NCI-H446 (cell line): ENCODE results near the gene OR6C68.
"Not testable (repeated sequence)": the region's sequence is repeated elsewhere in the genome, so short reads cannot be mapped to it uniquely, and the experiment has no call there.

Experiments
- DNase-seq, 2 experiments: peaks; one replicate each; lab custom pipeline; 2025; lab: John Stamatoyannopoulos, UW

OR6C68 gene

DNA sequence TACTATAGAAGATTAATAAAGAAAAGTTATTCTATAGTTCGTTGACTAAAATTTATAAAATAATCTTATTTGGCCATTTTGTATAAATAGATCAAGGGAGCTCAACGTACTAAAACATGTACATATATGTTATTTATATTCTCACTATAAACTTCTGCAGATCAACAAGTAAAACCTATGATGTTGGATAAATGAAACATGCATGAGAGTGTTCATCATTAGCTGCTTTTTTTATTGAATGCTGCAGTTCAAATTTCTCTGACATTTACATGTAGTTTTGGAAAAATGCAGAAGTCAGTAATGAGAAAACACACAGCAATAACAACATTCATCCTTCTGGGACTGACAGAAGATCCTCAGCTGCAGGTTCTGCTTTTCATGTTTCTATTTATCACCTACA is at the start of gene OR6C68:
OR6C68 (plus strand) TSS at position 301 of the 400 bp plus-strand sequence; CDS start at position 301, 0 bp downstream.
- DNase-seq: no peak

DNA sequence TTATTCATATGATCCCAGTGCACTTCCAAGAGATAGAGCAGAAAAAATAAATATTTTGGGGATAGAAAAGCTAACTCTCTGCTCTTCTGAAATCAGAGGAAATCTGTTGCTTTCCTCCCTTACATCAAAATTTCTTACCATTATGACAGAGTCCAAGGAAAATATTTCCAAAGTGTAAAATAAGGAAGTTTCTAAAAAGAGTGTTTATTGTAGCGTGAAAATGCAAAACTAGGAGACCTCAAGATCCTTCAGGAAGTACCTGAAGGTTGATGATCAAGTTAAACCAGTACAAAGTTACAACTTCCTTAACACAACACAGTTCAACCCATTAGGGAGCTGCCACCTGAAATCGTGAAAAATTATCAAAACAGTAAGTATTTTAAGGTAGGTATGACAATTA is 48.4 kb upstream of the OR6C68 start, which contains the start of gene OR6C2:
OR6C2 (plus strand) TSS at position 301 of the 400 bp plus-strand sequence. CDS start 8,138 bp downstream, outside the sequence.
- no peak for DNase-seq

DNA sequence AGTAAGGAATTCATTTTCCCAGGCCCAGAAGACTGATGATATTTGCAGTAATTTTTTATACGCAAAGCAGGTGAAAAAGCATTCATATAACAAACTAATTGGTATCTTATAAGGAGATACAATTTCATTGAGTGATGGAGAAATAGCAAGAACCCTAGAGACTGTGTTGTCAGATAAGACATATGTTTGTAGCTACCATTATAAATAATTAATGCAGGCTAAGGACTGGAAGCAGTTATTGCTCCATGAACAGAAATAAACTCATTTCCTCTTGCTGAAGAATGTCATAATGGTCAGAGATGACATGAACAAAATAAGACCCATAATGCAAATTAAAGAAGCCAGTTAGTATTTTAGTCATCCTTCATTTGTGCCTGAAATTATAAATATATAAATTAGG is 46.8 kb upstream of the OR6C68 start:
- DNase-seq: no peak

DNA sequence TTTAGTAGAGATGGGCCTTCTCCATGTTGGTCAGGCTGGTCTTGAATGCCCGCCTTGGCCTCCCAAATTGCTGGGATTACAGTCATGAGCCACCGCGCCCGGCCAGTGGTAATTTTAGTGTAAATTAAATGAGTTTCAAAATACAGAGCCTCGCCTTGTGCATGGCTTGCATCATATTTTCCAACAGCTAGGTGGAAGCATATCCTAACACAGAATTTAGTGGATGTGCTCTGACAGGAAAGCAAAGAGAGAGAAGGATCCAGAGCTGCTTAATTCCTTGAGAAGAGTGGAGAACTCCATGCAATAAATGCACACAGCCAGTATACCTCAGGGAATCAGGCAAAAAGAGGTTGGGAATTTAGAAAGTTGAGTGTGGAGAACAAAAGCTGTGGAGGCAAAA is 45.9 kb upstream of the OR6C68 start:
- no peak for DNase-seq

DNA sequence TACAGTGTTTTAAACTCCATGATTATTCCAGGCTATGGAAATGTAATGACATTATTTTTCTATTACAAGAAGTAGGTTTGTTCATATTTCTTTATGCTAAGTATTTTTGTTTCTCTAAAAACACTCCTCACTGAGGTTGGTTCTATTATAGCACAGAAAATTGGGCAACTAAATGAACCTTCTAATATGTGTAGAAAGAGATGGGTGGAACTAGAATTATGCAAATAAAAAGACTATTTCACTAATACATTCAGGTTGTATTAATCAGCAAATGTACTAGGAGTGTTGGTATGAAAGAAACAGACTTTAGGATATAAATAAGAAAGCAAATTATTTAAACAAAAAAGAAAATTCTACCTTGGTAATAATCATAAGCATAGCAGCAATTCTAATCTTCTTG is 43.4 kb upstream of the OR6C68 start:
- DNase-seq: no peak

DNA sequence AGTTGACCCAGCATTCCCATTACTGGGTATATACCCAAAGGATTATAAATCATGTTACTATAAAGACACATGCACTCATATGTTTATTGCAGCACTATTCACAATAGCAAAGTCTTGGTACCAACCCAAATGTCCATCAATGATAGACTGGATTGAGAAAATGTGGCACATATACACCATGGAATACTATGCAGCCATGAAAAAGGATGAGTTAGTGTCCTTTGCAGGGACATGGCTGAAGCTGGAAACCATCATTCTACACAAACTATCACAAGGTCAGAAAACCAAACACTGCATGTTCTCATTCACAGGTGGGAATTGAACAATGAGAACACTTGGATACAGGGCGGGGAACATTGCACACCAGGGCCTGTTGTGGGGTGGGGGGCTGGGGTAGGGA is 27.3 kb upstream of the OR6C68 start:
- DNase-seq: not testable (repeated sequence)

DNA sequence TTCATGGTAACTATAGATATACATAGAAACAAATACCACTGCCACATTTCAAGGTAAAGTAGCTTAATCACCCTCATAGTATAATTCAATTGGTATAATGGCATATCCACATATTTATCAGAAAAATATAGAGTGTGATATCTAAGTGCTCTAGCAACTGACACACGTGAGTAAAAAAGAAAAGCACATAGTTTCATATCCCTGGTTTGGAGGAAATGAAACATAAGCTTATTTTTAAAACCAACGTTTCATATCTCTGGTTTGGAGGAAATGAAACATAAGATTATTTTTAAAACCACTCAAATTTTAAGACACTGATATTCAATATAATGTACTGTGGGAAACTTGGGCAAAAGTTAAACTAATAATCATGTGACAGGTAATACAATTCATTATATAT is 24.3 kb upstream of the OR6C68 start:
- no peak for DNase-seq

DNA sequence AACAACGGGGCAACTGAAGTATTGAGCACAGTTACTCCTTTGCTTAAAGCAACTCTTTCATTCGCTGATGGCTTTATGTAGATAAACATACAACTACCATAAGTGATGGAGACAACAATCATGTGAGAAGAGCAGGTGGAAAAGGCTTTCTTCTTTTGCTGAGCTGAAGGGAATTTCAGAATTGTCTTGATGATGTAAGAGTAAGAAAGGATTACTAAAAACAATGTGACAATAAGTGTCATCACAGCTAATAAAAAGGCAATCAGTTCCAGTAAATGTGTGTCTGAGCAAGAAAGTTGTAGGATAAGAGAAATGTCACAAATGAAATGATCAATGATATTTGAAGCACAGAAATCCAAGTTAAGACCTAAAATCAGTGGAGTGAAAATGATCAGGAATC is 22.9 kb upstream of the OR6C68 start:
- DNase-seq: no peak

DNA sequence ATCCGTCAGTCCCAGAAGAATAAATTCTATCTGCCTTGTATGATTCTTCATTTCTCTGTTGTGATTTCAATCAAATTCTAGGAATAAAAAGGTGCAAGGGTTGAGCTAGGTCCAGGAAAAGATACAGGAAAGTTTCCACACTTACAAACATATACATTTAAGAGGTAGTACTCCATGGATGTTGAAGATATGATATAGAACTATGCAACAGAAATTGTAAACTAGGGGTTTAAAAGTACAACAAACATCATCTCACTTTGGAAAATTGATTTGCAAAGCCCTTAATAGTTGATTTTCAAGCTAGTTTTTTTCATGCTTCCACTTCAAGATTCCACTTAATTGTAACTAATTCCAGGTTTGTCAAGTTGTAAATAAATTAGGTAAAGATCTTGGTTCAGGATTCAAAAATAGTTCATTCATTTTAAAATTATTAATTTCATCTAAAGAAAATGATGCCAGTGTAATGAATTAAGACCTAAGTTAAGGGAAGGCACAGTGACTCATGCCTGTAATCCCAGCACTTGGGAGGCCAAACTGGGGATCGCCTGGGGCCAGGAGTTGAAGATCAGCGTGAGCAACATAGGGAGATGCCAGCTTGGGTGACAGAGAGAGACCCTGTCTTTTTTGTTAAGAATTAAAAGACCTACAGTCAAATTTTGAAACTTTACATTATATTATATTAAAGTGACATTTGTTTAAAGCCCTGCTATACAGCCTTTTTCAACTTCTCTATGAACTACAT is 21.9 kb upstream of the OR6C68 start, which contains the start of gene OR6C70:
OR6C70 (minus strand) TSS at position 51 of the 742 bp plus-strand sequence; CDS start at position 51, 0 bp downstream.
- no peak for DNase-seq

DNA sequence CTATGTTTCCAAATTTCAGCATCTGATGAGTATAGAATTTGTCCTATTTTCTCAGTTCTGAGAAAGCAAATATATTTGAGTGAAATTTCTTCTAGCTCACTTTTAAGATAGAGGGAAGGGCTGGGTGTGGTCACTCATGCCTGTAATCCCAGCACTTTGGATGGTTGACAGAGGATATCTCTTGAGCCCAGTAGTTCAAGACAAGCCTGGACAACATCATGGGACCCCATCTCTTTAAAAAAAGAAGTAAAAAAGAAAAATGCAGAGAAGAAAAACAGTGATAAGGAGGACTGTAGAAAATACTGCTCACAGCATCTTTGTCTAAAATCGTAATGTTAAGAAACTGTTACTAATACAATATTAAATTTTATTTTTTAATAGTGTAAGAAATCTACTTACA is 19.9 kb upstream of the OR6C68 start:
- DNase-seq: no peak

DNA sequence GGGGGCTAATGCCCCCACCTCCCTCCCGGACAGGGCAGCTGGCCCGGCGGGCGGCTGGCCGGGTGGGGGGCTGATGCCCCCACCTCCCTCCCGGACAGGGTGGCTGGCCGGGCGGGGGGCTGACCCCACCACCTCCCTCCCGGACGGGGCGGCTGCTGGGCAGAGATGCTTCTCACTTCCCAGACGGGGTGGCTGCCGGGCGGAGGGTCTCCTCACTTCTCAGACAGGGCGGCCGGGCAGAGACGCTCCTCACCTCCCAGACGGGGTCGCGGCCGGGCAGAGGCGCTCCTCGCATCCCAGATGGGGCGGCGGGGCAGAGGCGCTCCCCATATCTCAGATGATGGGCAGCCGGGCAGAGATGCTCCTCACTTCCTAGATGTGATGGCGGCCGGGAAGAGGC is 13.0 kb upstream of the OR6C68 start:
- DNase-seq: not testable (repeated sequence)

DNA sequence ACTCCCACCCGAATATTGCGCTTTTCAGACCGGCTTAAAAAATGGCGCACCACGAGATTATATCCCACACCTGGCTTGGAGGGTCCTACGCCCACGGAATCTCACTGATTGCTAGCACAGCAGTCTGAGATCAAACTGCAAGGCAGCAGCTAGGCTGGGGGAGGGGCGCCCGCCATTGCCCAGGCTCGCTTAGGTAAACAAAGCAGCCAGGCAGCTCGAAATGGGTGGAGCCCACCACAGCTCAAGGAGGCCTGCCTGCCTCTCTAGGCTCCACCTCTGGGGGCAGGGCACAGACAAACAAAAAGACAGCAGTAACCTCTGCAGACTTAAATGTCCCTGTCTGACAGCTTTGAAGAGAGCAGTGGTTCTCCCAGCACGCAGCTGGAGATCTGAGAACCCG is 7.9 kb upstream of the OR6C68 start:
- not testable (repeated sequence) for DNase-seq

DNA sequence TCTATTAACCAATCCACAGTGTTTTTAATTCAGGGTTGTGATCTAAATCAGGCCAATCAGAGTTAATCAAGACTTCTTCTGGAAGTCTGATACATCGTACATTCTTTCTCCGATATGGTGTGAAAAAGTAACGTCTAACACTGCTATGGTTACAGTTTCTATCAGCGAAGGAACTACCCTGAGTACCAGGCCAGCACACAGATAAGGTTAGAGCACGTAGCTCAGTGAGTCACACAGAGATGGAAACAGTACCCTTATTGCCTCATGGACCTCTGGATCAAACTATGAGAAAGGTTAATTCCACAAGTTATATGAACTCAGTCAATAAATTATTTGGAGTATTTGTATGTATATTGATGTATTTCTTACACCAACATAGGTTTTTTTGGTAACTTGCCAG is 3.3 kb downstream of the OR6C68 start:
- no peak for DNase-seq

DNA sequence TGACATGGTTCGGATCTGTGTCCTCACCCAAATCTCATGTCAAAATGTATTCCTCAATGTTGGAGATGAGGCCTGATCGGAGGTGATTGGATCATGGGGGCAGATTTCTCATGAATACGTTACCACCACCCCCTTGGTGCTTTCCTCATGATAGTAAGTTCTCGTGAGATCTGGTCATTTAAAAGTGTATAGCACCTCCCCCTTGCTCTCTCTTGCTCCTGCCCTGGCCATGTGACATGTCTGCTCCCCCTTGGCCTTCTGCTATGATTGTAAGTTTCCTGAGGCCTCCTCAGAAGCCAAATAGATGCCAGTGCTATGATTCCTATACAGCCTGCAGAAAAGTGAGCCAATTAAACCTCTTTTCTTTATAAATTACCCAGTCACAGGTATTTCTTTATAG is 7.1 kb downstream of the OR6C68 start:
- no peak for DNase-seq

DNA sequence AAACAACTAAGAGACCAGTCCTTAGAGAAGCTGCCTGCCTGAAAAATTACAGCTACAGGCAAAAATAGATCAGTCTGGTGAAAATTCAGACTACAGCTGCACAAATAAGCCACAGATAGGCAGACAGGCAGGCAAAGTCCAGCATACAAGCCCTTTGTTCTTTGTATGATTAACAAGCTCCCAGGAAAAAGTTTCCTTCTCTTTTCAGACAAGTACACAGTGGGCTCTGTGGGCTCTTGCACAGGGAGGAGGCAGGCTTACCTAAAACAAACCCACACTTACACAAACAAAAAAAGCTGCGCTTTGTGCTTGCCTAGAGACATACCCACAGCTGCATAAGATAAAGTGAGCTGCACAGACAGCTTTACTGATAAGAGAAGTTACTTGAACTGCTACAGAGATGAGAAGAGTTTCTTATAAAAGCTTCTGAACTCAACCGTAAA is 7.7 kb downstream of the OR6C68 start:
- no peak for DNase-seq

DNA sequence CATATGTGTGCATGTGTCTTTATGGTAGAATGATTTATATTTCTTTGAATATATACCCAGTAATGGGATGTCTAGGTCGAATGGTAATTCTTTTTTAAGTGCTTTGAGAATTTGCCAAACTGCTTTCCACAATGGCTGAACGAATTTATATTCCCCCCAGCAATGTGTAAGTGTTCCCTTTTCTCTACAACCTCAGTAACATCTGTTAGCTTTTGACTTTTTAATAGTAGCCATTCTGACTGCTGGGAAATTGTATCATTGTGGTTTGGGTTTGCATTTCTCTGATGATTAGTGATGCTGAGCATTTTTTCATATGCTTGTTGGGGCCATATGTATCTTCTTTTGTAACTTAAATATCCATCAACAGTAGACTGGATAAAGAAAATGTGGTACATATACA is 9.4 kb downstream of the OR6C68 start:
- DNase-seq: no peak

DNA sequence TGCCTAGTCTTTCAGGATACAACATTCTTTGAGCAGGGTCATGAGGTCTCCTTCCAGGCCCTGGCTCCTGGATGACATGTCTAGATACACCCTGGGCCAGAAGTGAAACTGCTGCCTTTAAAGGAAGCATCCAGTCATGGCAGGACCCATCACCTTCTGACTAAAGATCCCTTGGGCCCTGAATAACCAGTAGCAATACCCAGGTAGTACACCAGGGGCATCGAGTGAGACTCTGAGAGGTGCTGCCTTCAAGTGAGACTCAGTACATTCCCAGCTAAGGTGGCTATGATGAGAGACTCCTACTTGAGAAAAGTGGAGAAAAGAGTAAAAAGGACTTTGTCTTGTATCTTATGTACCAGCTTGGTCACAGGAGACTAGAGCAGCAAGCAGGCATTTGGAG is 23.5 kb downstream of the OR6C68 start:
- DNase-seq: no peak

DNA sequence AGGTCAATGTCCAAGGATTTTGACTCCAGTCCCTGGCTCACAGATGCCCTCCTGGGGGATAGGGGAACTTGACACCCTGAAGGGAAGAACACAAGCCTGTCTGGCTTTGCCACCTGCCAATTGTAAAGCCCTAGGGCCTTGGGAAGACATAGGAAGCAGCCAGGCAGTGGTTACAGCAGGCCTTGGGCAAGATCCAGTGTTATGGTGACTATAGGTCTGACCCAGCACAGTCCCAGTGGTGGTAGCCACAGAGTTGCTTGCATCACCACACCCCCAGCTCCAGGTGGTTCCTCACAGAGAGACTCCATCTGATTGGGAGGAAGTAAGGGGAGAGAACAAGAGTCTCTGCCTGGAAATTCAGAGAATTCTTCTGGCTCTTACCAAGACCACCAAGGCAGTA is 24.2 kb downstream of the OR6C68 start:
- DNase-seq: no peak
